ENCODE data around the gene TIMM17A.
"Not testable (repeated sequence)": the region's sequence is repeated elsewhere in the genome, so short reads cannot be mapped to it uniquely, and the experiment has no call there.

The TIMM17A gene

GRCh38 chr1:201939148-201939547 lies 16.2 kb upstream of the TIMM17A start:
- no peak for DNase-seq
- intact Hi-C loops (cut with DNase I) = no loop called here

- intact Hi-C loops (cut with DNase I) = no loop called here
Observed at GRCh38 chr1:201939574-201939973, 15.7 kb upstream of the TIMM17A start.

GRCh38 chr1:201940316-201940715 lies 15.0 kb upstream of the TIMM17A start:
- intact Hi-C loops (cut with DNase I) = not testable (repeated sequence)

More at GRCh38 chr1:201939574-201939973, 15.7 kb upstream of the TIMM17A start:
- no peak for DNase-seq

GRCh38 chr1:201941420-201942128 lies 13.7 kb upstream of the TIMM17A start:
- intact Hi-C loops (cut with DNase I) = no loop called here
- no peak for DNase-seq

More at GRCh38 chr1:201940316-201940715, 15.0 kb upstream of the TIMM17A start:
- DNase-seq = not testable (repeated sequence)

- no peak for DNase-seq
- intact Hi-C loops (cut with DNase I) = no loop called here
Observed at GRCh38 chr1:201942129-201942495, 13.2 kb upstream of the TIMM17A start.

- no peak for DNase-seq
- intact Hi-C loops (cut with DNase I) = no loop called here
Observed at GRCh38 chr1:201944002-201944401, 11.3 kb upstream of the TIMM17A start.

GRCh38 chr1:201944639-201945038 lies 10.7 kb upstream of the TIMM17A start:
- intact Hi-C loops (cut with DNase I) = no loop called here
- no peak for DNase-seq

- intact Hi-C loops (cut with DNase I) = no loop called here
Observed at GRCh38 chr1:201945157-201945556, 10.1 kb upstream of the TIMM17A start.

GRCh38 chr1:201945863-201946223 lies 9.5 kb upstream of the TIMM17A start:
- intact Hi-C loops (cut with DNase I) = no loop called here
- DNase-seq = no peak

More at GRCh38 chr1:201945157-201945556, 10.1 kb upstream of the TIMM17A start:
- DNase-seq = no peak

GRCh38 chr1:201946224-201946908 lies 8.9 kb upstream of the TIMM17A start, which contains the start of gene LMOD1:
Gene LMOD1, minus strand, starts transcription at chr1:201946548. Its CDS starts 208 bp downstream, at chr1:201946340.
- peak; percentile 40 to 95 (median 64) for DNase-seq
- intact Hi-C loops (cut with DNase I) = no loop called here

- intact Hi-C loops (cut with DNase I) = no loop called here
- no peak for DNase-seq
Observed at GRCh38 chr1:201947697-201948008, 7.7 kb upstream of the TIMM17A start.

GRCh38 chr1:201949491-201949890 lies 5.8 kb upstream of the TIMM17A start:
- intact Hi-C loops (cut with DNase I) = no loop called here

GRCh38 chr1:201954263-201955008 lies 867 bp upstream of the TIMM17A start:
- intact Hi-C loops (cut with DNase I) = loop anchor here (5.0 kb wide), 1 partner anchor 57 kb away; no protein-coding TSS in a partner anchor
- DNase-seq = no peak

More at GRCh38 chr1:201949491-201949890, 5.8 kb upstream of the TIMM17A start:
- no peak for DNase-seq

GRCh38 chr1:201955729-201956143 lies 433 bp downstream of the TIMM17A start:
- no peak for DNase-seq
- intact Hi-C loops (cut with DNase I) = loop anchor here (5.0 kb wide), 1 partner anchor 58 kb away; no protein-coding TSS in a partner anchor

GRCh38 chr1:201958348-201958747 lies 3.0 kb downstream of the TIMM17A start:
- no peak for DNase-seq
- intact Hi-C loops (cut with DNase I) = loop anchor here (5.0 kb wide), 1 partner anchor 61 kb away; no protein-coding TSS in a partner anchor

GRCh38 chr1:201962382-201962781 lies 7.1 kb downstream of the TIMM17A start:
- intact Hi-C loops (cut with DNase I) = not testable (repeated sequence)
- DNase-seq = peak in 1 of 10 donors; percentile 72

GRCh38 chr1:201964261-201964660 lies 9.0 kb downstream of the TIMM17A start:
- intact Hi-C loops (cut with DNase I) = no loop called here
- DNase-seq = no peak

- intact Hi-C loops (cut with DNase I) = no loop called here
- no peak for DNase-seq
Observed at GRCh38 chr1:201966171-201966570, 10.9 kb downstream of the TIMM17A start.

- intact Hi-C loops (cut with DNase I) = no loop called here
- DNase-seq = no peak
Observed at GRCh38 chr1:201968202-201968925, 13.1 kb downstream of the TIMM17A start.

Measured in posterior cingulate gyrus (tissue), 11 donors.